ENCODE results near the gene ACOXL.
"Not testable (repeated sequence)": the region's sequence is repeated elsewhere in the genome, so short reads cannot be mapped to it uniquely, and the experiment has no call there.

The ACOXL gene

DNA sequence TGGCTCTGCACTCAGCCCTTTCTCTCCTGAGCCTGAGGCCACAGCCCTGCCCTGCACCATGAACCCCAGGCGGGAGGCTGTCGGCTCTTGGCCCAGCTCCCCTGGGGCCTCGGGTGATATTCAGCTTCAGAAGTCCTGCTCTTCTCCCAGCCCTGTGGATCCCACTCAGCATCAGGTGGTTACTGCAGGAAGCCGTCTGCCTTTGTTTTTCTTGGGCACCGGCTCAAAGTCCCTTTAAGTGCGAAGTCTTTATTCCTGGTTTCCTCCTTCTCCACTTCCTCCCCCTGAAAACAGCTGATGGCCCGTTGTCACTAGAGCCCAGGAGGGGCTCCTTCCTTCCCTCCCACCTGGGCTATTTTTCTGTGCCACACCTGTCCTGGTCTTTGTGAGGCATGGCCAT lies 226.8 kb downstream of the ACOXL start:
- H2BK15ac ChIP-seq (ENCODE audit: low read depth, poor library complexity, severe bottlenecking): no peak overlapping the region
- H3K23ac ChIP-seq (ENCODE audit: low read length in 2 of 2): no peak overlapping the region
- H3K9me3 ChIP-seq (ENCODE audit: control insufficient read depth, low read length): no peaks in the 10 kb centered on the region
- no peak overlapping the region for H3K4ac ChIP-seq (ENCODE audit: low read depth in 1 of 2, low read length in 2 of 2)
- no peak overlapping the region for H4K91ac ChIP-seq (ENCODE audit: low read length)
- H2BK120ac ChIP-seq (ENCODE audit: low read depth, low read length): no peak overlapping the region
- no peak overlapping the region for H3K9ac ChIP-seq (ENCODE audit: low read length)
- H2BK5ac ChIP-seq (ENCODE audit: low read depth, low read length, poor library complexity, severe bottlenecking): no peak overlapping the region
- H3K27me3 ChIP-seq (ENCODE audit: control insufficient read depth in 1 of 2, insufficient read depth in 1 of 2, low read length in 2 of 2): peaks cover 39 to 52% of the 10 kb centered on the region in 2 experiments
- H3K36me3 ChIP-seq (ENCODE audit: control insufficient read depth in 1 of 2, insufficient read depth in 2 of 2, low read depth in 1 of 2, low read length in 2 of 2): no peaks in the 10 kb centered on the region
- H3K18ac ChIP-seq (ENCODE audit: low read depth in 1 of 2, low read length in 2 of 2): no peak overlapping the region
- no peak overlapping the region for H3K27ac ChIP-seq (ENCODE audit: low read length, poor library complexity, severe bottlenecking)
- H3K4me2 ChIP-seq (ENCODE audit: low read length, poor library complexity, severe bottlenecking): no peak overlapping the region
- H2BK12ac ChIP-seq (ENCODE audit: low read length in 2 of 2): no peak overlapping the region
- H4K8ac ChIP-seq (ENCODE audit: low read length): no peak overlapping the region
- WGBS: 82% methylated on average over 7 of the region's 7 CpGs
- DNase-seq: no peak
- H2AK5ac ChIP-seq (ENCODE audit: low read length, severe bottlenecking): no peak overlapping the region
- no peaks in the 10 kb centered on the region for H3K79me1 ChIP-seq (replicated peaks; ENCODE audit: low read length, poor library complexity, severe bottlenecking)
- no peak overlapping the region for H2AFZ ChIP-seq (ENCODE audit: low read depth, low read length)
- no peaks in the 10 kb centered on the region for H3K4me1 ChIP-seq (ENCODE audit: control insufficient read depth, insufficient read depth, low read depth, low read length)
- H3K4me3 ChIP-seq (ENCODE audit: insufficient read depth in 1 of 2, low read depth in 1 of 2, low read length in 2 of 2): no peak overlapping the region
- no peak overlapping the region for H3K14ac ChIP-seq (ENCODE audit: low read length in 2 of 2)

DNA sequence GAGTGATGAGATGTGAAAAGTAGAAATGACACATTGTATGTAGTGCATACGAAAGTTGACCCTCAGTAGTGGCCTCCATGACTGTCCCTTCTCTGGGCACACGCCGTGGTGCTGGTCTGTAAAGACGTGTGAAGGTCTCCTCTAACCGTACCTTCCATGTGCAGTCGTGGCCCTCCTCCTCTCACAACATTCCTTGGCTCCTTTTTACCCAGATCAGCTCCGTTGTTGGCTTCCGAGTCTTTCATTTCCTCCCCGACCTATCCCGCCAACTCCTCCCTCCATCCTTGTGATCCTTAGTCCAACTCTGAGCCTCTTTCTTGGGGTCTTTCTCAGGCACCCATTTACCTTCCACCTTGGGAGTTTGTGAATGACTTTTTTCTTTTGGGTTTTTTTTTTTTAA lies 227.9 kb downstream of the ACOXL start:
- H3K27me3 ChIP-seq (ENCODE audit: control insufficient read depth in 1 of 2, insufficient read depth in 1 of 2, low read length in 2 of 2): peaks cover 44 to 52% of the 10 kb centered on the region in 2 experiments
- no peak overlapping the region for H3K4me2 ChIP-seq (ENCODE audit: low read length, poor library complexity, severe bottlenecking)
- H2AK5ac ChIP-seq (ENCODE audit: low read length, severe bottlenecking): no peak overlapping the region
- H2BK120ac ChIP-seq (ENCODE audit: low read depth, low read length): no peak overlapping the region
- no peak overlapping the region for H3K14ac ChIP-seq (ENCODE audit: low read length in 2 of 2)
- H3K23ac ChIP-seq (ENCODE audit: low read length in 2 of 2): no peak overlapping the region
- no peak overlapping the region for H3K9ac ChIP-seq (ENCODE audit: low read length)
- H3K36me3 ChIP-seq (ENCODE audit: control insufficient read depth in 1 of 2, insufficient read depth in 2 of 2, low read depth in 1 of 2, low read length in 2 of 2): no peaks in the 10 kb centered on the region
- no peak overlapping the region for H3K27ac ChIP-seq (ENCODE audit: low read length, poor library complexity, severe bottlenecking)
- no peaks in the 10 kb centered on the region for H3K9me3 ChIP-seq (ENCODE audit: control insufficient read depth, low read length)
- H3K18ac ChIP-seq (ENCODE audit: low read depth in 1 of 2, low read length in 2 of 2): no peak overlapping the region
- no peak overlapping the region for H2BK5ac ChIP-seq (ENCODE audit: low read depth, low read length, poor library complexity, severe bottlenecking)
- H2BK12ac ChIP-seq (ENCODE audit: low read length in 2 of 2): no peak overlapping the region
- DNase-seq: no peak
- no peak overlapping the region for H4K91ac ChIP-seq (ENCODE audit: low read length)
- no peak overlapping the region for H2AFZ ChIP-seq (ENCODE audit: low read depth, low read length)
- no peaks in the 10 kb centered on the region for H3K4me1 ChIP-seq (ENCODE audit: control insufficient read depth, insufficient read depth, low read depth, low read length)
- no peak overlapping the region for H3K4ac ChIP-seq (ENCODE audit: low read depth in 1 of 2, low read length in 2 of 2)
- no peak overlapping the region for H4K8ac ChIP-seq (ENCODE audit: low read length)
- no peak overlapping the region for H3K4me3 ChIP-seq (ENCODE audit: insufficient read depth in 1 of 2, low read depth in 1 of 2, low read length in 2 of 2)
- no peaks in the 10 kb centered on the region for H3K79me1 ChIP-seq (replicated peaks; ENCODE audit: low read length, poor library complexity, severe bottlenecking)
- 71% methylated on average over 10 of the region's 10 CpGs for WGBS
- H2BK15ac ChIP-seq (ENCODE audit: low read depth, poor library complexity, severe bottlenecking): no peak overlapping the region

DNA sequence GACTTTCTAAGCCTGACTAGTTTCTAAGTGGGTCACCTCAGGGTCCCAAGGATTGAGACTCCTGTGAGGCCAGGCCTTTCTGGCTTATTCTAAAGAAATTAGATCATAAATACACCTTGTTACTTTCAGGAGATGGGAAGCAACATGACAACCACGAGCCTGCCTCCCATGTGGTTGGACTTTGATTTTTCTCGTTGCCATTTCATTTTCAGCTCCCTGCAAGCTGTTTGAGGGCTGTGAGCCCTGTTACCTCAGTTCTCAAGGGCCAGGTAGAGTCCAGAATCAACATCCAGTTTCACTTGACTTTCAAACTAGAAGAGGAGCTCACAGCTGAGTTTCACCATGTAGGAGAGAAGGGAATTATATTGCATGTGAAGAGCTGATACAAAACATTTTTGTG lies 228.6 kb downstream of the ACOXL start:
- H3K27me3 ChIP-seq (ENCODE audit: control insufficient read depth in 1 of 2, insufficient read depth in 1 of 2, low read length in 2 of 2): peaks cover 44 to 54% of the 10 kb centered on the region in 2 experiments

DNA sequence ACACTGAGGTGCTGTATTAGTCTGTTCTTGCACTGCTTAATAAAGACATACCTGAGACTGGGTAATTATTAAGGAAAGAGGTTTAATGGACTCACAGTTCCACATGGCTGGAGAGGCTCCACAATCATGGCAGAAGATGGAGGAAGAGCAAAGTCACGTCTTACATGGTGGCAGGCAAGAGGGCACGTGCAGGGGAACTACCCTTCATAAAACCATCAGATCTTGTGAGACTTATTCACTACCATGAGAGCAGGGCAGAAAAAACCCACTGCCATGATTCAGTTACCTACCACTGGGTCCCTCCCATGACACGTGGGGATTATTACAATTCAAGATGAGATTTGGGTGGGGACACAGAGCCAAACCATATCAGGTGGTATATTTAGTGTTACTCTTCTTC lies 229.3 kb downstream of the ACOXL start:
- H3K36me3 ChIP-seq (ENCODE audit: control insufficient read depth in 1 of 2, insufficient read depth in 2 of 2, low read depth in 1 of 2, low read length in 2 of 2); H3K79me1 ChIP-seq (replicated peaks; ENCODE audit: low read length, poor library complexity, severe bottlenecking); H3K4ac ChIP-seq (ENCODE audit: low read depth in 1 of 2, low read length in 2 of 2); H3K9me3 ChIP-seq (ENCODE audit: control insufficient read depth, low read length); H3K9ac ChIP-seq (ENCODE audit: low read length); H3K14ac ChIP-seq (ENCODE audit: low read length in 2 of 2); H3K18ac ChIP-seq (ENCODE audit: low read depth in 1 of 2, low read length in 2 of 2); H2BK15ac ChIP-seq (ENCODE audit: low read depth, poor library complexity, severe bottlenecking); H4K91ac ChIP-seq (ENCODE audit: low read length); H2AK5ac ChIP-seq (ENCODE audit: low read length, severe bottlenecking); H2BK12ac ChIP-seq (ENCODE audit: low read length in 2 of 2); H3K27ac ChIP-seq (ENCODE audit: low read length, poor library complexity, severe bottlenecking); H2AFZ ChIP-seq (ENCODE audit: low read depth, low read length); H2BK5ac ChIP-seq (ENCODE audit: low read depth, low read length, poor library complexity, severe bottlenecking); DNase-seq; H2BK120ac ChIP-seq (ENCODE audit: low read depth, low read length); H4K8ac ChIP-seq (ENCODE audit: low read length); H3K4me3 ChIP-seq (ENCODE audit: insufficient read depth in 1 of 2, low read depth in 1 of 2, low read length in 2 of 2); H3K4me2 ChIP-seq (ENCODE audit: low read length, poor library complexity, severe bottlenecking); H3K4me1 ChIP-seq (ENCODE audit: control insufficient read depth, insufficient read depth, low read depth, low read length); H3K23ac ChIP-seq (ENCODE audit: low read length in 2 of 2): not testable (repeated sequence)
- 84% methylated on average over 2 of the region's 3 CpGs for WGBS
- H3K27me3 ChIP-seq (ENCODE audit: control insufficient read depth in 1 of 2, insufficient read depth in 1 of 2, low read length in 2 of 2): peaks cover 38 to 61% of the 10 kb centered on the region in 2 experiments

More for the DNA sequence above, 228.6 kb downstream of the ACOXL start:
- WGBS: 68% methylated on average over 2 of the region's 2 CpGs
- no peak overlapping the region for H4K91ac ChIP-seq (ENCODE audit: low read length)
- no peak overlapping the region for H2AFZ ChIP-seq (ENCODE audit: low read depth, low read length)
- H3K23ac ChIP-seq (ENCODE audit: low read length in 2 of 2): no peak overlapping the region
- H2BK15ac ChIP-seq (ENCODE audit: low read depth, poor library complexity, severe bottlenecking): no peak overlapping the region
- H3K18ac ChIP-seq (ENCODE audit: low read depth in 1 of 2, low read length in 2 of 2): no peak overlapping the region
- no peaks in the 10 kb centered on the region for H3K79me1 ChIP-seq (replicated peaks; ENCODE audit: low read length, poor library complexity, severe bottlenecking)
- no peaks in the 10 kb centered on the region for H3K9me3 ChIP-seq (ENCODE audit: control insufficient read depth, low read length)
- no peak overlapping the region for H4K8ac ChIP-seq (ENCODE audit: low read length)
- no peak overlapping the region for H2BK5ac ChIP-seq (ENCODE audit: low read depth, low read length, poor library complexity, severe bottlenecking)
- H3K14ac ChIP-seq (ENCODE audit: low read length in 2 of 2): no peak overlapping the region
- no peak overlapping the region for H2AK5ac ChIP-seq (ENCODE audit: low read length, severe bottlenecking)
- H2BK12ac ChIP-seq (ENCODE audit: low read length in 2 of 2): no peak overlapping the region
- H3K4me1 ChIP-seq (ENCODE audit: control insufficient read depth, insufficient read depth, low read depth, low read length): no peaks in the 10 kb centered on the region
- no peak for DNase-seq
- H3K4me2 ChIP-seq (ENCODE audit: low read length, poor library complexity, severe bottlenecking): no peak overlapping the region
- H3K36me3 ChIP-seq (ENCODE audit: control insufficient read depth in 1 of 2, insufficient read depth in 2 of 2, low read depth in 1 of 2, low read length in 2 of 2): no peaks in the 10 kb centered on the region
- no peak overlapping the region for H3K4ac ChIP-seq (ENCODE audit: low read depth in 1 of 2, low read length in 2 of 2)
- H2BK120ac ChIP-seq (ENCODE audit: low read depth, low read length): no peak overlapping the region
- H3K27ac ChIP-seq (ENCODE audit: low read length, poor library complexity, severe bottlenecking): no peak overlapping the region
- H3K9ac ChIP-seq (ENCODE audit: low read length): no peak overlapping the region
- H3K4me3 ChIP-seq (ENCODE audit: insufficient read depth in 1 of 2, low read depth in 1 of 2, low read length in 2 of 2): no peak overlapping the region

Data from mesenchymal stem cell (in vitro differentiated cells and primary cell).